Endothelial cell of umbilical vein (primary cell): ENCODE results near the gene UIMC1.

ENCODE experiments used
- EZH2 ChIP-seq: IDR thresholded peaks from 2 replicates; pipeline ENCODE4 v1.6.1; 2012; ENCODE audit warnings: borderline replicate concordance, low read depth, mild to moderate bottlenecking, moderate library complexity, low read length, inconsistent platforms; ENCODE audit not compliant: severe bottlenecking
- GATA2 ChIP-seq: IDR thresholded peaks from 2 replicates; pipeline ENCODE4 v1.7.0; 2011; ENCODE audit warnings: low read depth, mild to moderate bottlenecking, moderate library complexity, mixed read lengths, low read length; ENCODE audit not compliant: insufficient read length, insufficient read depth
- POLR2A ChIP-seq: IDR thresholded peaks from 2 replicates; pipeline ENCODE4 v1.6.1; 2012; ENCODE audit warnings: low read depth, mild to moderate bottlenecking, control low read depth, low read length
- POLR2AphosphoS5 ChIP-seq: IDR thresholded peaks from 2 replicates; pipeline ENCODE4 v1.6.1; 2012; ENCODE audit warnings: low read depth, mild to moderate bottlenecking, control low read depth, low read length, moderate library complexity; ENCODE audit not compliant: insufficient read depth
- TF ChIP-seq, protein P1 (sequence below), 2 donors: IDR thresholded peaks; 1 replicate in 1 of 2; 2 replicates in 1 of 2; pipeline ENCODE4 v1.5.1; 2011; ENCODE audit warnings: low read length in 2 of 2, mild to moderate bottlenecking in 2 of 2, moderate library complexity in 2 of 2, control low read depth in 1 of 2, inconsistent platforms in 1 of 2, low read depth in 1 of 2; ENCODE audit not compliant: insufficient read depth in 1 of 2; ENCODE audit errors: extremely low read depth in 1 of 2
- TF ChIP-seq, protein P2 (sequence below): IDR thresholded peaks from 2 replicates; pipeline ENCODE4 v1.6.1; 2011; ENCODE audit not compliant: insufficient read depth, insufficient read length

DNA sequence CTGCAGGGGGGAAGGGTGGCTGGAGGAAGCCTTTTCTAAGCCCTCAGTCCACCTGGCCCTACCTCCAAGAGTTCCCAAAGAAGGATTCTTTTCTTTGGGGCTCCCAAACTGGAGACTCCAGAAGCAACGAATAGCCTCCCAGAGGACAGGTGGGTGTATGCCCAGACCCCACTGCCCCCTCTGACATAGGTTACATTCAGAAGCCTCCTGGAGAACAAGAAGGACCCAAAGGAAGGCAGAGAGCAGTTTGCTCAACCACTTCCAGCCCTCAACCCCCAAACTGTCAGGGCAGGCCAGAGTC, 117.8 kb downstream of the UIMC1 start:
- TF ChIP-seq, protein P1, sequence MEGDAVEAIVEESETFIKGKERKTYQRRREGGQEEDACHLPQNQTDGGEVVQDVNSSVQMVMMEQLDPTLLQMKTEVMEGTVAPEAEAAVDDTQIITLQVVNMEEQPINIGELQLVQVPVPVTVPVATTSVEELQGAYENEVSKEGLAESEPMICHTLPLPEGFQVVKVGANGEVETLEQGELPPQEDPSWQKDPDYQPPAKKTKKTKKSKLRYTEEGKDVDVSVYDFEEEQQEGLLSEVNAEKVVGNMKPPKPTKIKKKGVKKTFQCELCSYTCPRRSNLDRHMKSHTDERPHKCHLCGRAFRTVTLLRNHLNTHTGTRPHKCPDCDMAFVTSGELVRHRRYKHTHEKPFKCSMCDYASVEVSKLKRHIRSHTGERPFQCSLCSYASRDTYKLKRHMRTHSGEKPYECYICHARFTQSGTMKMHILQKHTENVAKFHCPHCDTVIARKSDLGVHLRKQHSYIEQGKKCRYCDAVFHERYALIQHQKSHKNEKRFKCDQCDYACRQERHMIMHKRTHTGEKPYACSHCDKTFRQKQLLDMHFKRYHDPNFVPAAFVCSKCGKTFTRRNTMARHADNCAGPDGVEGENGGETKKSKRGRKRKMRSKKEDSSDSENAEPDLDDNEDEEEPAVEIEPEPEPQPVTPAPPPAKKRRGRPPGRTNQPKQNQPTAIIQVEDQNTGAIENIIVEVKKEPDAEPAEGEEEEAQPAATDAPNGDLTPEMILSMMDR (IDR thresholded peaks at IDR 0.05; ENCODE audit: extremely low read depth in 1 of 2, insufficient read depth in 1 of 2, low read depth in 1 of 2, low read length in 2 of 2): no peak
- no peak for TF ChIP-seq POLR2A
- TF ChIP-seq POLR2AphosphoS5: no peak
- TF ChIP-seq EZH2: no peak
- no peak for TF ChIP-seq GATA2
- TF ChIP-seq, protein P2, sequence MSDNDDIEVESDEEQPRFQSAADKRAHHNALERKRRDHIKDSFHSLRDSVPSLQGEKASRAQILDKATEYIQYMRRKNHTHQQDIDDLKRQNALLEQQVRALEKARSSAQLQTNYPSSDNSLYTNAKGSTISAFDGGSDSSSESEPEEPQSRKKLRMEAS: no peak
